Measurements from ENCODE around the gene SLC17A7.

Gene SLC17A7

DNA sequence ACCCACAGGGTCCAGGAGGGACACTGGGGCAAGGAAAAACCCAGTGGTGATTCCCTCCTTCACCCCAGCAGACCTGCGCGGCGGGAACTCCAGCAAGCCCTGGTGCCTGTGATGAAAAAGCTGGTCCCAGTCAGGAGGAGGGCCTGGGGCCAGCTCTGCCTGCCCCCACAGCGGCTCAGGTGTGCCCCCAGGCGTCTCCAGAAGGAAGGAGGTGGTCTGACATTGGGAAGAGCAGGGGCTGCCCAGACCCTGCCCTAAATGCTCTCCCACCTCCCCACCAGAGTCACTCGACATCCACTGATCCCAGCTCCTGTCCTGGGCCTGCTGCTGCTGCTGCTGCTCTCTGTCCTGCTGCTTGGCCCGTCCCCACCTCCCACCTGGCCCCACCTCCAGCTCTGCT, 24.2 kb downstream of the SLC17A7 start:
- TF ChIP-seq CTCF (conservative IDR thresholded peaks at IDR 0.05; ENCODE audit: control insufficient read depth, insufficient read depth, low read depth, low read length): no peak
- H3K4me3 ChIP-seq (ENCODE audit: control insufficient read depth, low read depth, low read length): no peak overlapping the region
- no peak for DNase-seq (ENCODE audit: low read depth)

- no peak for DNase-seq (ENCODE audit: low read depth)
- no peak for TF ChIP-seq CTCF (conservative IDR thresholded peaks at IDR 0.05; ENCODE audit: control insufficient read depth, insufficient read depth, low read depth, low read length)
- H3K4me3 ChIP-seq (ENCODE audit: control insufficient read depth, low read depth, low read length): no peak overlapping the region
Measured at GRCh38 chr19:49415810-49416200, 25.5 kb downstream of the SLC17A7 start.

- H3K4me3 ChIP-seq (ENCODE audit: control insufficient read depth, low read depth, low read length): no peak overlapping the region
- DNase-seq (ENCODE audit: low read depth): peak; percentile 83
- no peak for TF ChIP-seq CTCF (conservative IDR thresholded peaks at IDR 0.05; ENCODE audit: control insufficient read depth, insufficient read depth, low read depth, low read length)
Measured at GRCh38 chr19:49415102-49415809, 26.1 kb downstream of the SLC17A7 start.

DNA sequence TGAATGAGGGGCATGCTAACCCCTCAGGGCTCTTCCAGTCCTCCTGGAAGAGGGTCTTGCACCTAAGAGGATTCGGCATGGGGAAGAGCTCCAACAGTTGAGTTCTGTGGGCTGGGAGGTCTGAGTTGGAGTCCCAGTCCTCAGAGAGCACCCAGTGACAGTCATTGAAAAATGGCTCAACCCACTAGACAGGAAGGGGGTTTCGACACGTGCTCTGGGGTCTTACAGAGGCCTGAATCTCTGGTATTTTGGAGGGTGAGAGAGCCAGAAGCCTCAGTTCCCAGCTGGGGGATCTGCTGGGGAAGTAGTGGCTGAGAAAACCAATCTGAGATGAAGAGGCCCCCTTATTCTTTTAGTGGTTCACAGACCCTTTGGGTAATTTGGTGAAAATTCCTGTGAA, 27.1 kb downstream of the SLC17A7 start:
- no peak for DNase-seq (ENCODE audit: low read depth)
- no peak overlapping the region for H3K4me3 ChIP-seq (ENCODE audit: control insufficient read depth, low read depth, low read length)
- TF ChIP-seq CTCF (conservative IDR thresholded peaks at IDR 0.05; ENCODE audit: control insufficient read depth, insufficient read depth, low read depth, low read length): no peak

- TF ChIP-seq CTCF (conservative IDR thresholded peaks at IDR 0.05; ENCODE audit: control insufficient read depth, insufficient read depth, low read depth, low read length): no peak
- peak; percentile 43 for DNase-seq (ENCODE audit: low read depth)
- H3K4me3 ChIP-seq (ENCODE audit: control insufficient read depth, low read depth, low read length): no peak overlapping the region
Measured at GRCh38 chr19:49413348-49413747, 28.0 kb downstream of the SLC17A7 start.

- TF ChIP-seq CTCF (conservative IDR thresholded peaks at IDR 0.05; ENCODE audit: control insufficient read depth, insufficient read depth, low read depth, low read length): no peak
- no peak for DNase-seq (ENCODE audit: low read depth)
- no peak overlapping the region for H3K4me3 ChIP-seq (ENCODE audit: control insufficient read depth, low read depth, low read length)
Measured at GRCh38 chr19:49411681-49412326, 29.5 kb downstream of the SLC17A7 start.
